GM18508 (cell line): ENCODE results near the gene P3H2.

Experiments used
- ATAC-seq: cut with Tn5 transposase; IDR thresholded peaks from one replicate; pipeline ENCODE4 v1.9.1; 2021; ENCODE audit warnings: moderate number of reproducible peaks; ENCODE audit not compliant: insufficient read depth, unreplicated experiment

The P3H2 gene

DNA sequence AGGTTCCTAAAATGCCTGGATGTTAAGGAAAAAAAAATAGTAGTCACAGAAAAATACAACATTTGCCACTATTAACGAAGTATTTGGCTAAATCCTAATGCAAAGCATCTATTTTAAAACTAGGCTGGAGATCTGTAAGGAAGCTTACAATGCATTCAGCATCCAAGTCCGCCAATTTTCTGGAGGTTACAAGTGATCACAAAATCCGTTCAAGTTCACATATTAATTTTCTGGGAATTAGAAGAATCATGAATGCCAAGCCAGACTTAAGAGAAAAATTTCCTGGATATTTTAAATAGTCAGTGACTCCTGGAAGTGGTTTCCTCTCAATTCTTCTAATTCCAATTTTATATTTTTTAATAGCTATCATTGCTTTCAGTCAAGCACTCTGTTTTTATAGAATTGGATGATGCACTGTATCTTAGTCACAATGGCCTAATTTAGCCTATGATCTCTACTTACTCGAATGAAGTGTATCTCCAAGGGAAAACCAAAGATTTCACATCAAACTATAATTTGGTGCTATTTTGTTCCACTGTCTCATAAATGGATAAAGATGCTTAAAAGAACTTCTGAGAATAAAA, 60.4 kb downstream of the P3H2 start:
- no peak for ATAC-seq

DNA sequence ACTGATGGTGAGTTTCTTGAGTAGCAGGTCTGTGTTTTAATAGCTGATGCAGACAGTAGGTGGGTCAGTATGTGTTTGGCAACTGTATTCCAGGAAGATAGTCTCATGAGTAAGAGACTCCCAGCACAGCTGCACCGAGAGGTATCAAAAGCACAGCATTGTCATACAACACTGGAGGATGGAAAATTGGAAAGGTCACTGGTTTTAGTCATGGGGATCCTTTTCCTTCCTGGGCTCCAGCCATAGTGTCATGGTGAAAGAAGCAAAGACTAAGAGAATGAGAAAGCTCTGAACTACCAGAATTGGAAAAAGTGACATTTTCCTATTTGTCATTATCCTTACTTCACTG, 61.5 kb downstream of the P3H2 start:
- ATAC-seq = no peak

GRCh38 chr3:190058521-190059241, 62.0 kb downstream of the P3H2 start:
- no peak for ATAC-seq

- ATAC-seq = no peak
Observed at GRCh38 chr3:190056742-190057141, 64.0 kb downstream of the P3H2 start.

- no peak for ATAC-seq
Observed at GRCh38 chr3:190055773-190056172, 64.9 kb downstream of the P3H2 start.

DNA sequence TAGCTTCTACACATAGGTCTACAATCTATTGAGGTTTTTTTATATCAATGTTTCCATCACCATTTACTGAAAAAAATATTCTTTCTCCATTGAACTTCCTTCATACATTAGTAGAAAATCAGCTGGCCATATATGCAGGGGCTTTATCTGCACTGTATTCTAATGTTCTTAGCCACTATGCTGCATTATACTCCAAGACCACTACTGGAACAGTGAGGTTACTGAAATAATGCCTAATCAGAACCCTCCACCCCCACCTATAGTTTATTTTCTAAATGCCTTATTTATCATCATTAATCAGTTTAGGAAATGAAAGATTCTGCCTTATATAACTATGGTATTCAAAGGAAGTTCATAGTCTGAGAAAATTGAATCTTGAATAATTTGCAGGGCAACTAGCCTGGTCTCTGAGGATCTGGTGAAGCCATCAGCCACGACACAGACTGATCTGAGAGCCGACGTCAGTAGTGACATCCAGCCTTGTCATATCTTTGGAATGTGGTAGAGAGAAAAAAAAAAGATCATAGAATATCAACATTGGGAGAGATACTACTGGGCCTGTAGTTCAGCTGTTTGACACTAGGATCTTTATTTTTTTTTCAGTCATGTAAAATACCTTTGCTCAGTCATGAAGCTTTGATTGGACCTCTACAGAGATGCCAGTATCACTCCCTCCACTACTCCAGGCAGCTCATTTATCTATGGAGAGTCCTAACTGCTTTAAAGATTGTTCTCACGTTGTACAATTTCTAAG, 66.6 kb downstream of the P3H2 start:
- no peak for ATAC-seq

DNA sequence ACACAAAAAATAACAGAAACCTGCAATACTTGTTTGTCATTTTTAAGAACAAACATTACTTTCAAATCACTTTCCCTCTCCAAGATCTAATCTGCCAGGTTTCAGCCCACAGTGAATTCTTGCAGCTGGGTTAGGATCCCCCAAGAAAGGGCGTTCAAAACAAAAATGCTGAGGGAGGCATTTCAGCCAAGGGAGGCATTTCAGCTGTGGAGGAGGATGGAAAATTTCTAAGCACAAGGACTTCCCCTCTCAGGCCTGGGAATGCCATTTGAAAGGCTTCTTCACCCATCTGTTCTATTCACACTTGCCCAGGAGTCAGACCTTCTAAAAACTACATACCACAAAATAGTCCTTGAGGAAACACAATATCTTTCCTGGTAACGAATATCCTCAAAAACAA, 69.1 kb downstream of the P3H2 start:
- no peak for ATAC-seq

DNA sequence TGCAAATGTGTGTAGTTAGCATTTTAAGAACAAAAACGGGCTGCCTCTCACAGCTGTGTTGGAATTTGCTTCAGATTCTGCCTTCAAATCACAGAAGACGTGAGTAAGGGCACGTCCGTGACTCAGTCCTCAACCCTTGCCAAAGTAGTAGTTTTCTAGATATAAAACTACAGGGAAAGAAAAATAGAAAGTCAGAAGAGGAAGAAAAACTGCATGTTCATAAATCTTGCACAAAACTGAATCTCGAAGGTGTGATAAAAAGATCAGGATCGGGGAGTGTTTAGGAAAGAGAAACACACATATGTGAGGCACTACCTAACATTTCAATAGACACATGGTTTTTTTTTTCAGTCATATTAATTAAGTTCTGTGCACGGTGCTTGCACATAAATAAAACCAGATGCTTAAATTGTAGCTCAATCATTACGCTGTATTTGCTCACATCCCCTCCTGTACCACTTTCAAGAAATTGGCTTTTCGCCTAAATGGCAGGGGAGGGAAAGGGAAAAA, 71.7 kb downstream of the P3H2 start:
- ATAC-seq = no peak

- no peak for ATAC-seq
Observed at GRCh38 chr3:190044974-190045373, 75.7 kb downstream of the P3H2 start.

DNA sequence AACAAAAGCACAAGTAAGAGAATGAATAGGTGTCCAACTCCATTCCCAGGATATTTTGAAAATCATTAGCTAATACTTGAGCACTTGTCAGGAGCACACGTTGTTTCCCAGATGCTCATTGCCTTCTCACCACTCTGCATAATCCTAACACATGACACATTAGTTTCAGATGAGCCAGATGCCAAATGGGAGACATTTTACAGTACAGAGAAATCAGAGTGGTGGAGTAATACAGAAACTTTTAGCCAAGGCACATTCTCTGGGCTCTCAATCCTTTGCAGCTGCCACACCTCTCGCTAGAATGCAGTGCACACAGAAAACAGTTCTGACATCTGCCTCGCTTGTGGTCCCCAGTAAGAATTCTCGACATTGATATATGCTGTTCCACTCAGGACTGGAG, 76.6 kb downstream of the P3H2 start:
- ATAC-seq = no peak

DNA sequence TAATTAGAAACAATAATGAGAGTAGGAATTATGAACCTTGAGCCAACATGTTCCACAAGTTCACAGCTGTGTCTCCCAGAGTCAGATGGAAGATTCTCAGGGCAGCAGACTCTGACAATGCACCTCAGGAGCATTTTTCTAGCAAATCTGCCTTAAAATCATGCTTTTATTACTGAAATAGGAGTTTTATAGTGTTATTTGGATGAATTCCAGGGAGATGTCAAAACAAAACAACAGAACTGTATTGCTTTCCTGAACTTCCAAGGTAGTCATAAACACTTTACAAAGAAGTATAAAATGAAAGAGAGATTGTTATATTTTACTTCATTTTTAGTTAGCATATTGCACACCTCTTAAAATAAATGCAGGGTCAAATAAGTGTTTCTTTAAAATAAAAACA, 77.0 kb downstream of the P3H2 start:
- ATAC-seq = no peak

GRCh38 chr3:190042558-190042957, 78.1 kb downstream of the P3H2 start:
- ATAC-seq = no peak

- ATAC-seq = no peak
Observed at GRCh38 chr3:190041333-190042041, 79.2 kb downstream of the P3H2 start.

- no peak for ATAC-seq
Observed at GRCh38 chr3:190040145-190040544, 80.6 kb downstream of the P3H2 start.

GRCh38 chr3:190038050-190038933, 82.4 kb downstream of the P3H2 start:
- ATAC-seq = no peak

GRCh38 chr3:190036631-190037030, 84.1 kb downstream of the P3H2 start:
- ATAC-seq = no peak

GRCh38 chr3:190034446-190034845, 86.3 kb downstream of the P3H2 start:
- no peak for ATAC-seq

DNA sequence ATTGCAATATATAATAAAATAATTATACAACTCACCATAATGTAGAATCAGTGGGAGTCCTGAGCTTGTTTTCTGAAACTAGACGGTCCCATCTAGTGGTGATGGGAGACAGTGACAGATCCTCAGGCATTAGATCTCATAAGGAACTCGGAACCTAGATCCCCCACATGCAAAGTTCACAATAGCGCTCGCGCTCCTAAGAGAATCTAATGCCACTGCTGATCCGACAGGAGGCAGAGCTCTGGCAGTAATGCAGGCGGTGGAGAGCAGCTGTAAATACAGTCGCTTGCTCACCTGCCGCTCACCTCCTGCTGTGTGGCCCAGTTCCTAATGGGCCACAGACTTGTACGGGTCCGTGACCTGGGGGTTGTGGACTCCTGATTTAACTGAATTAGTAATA, 87.8 kb downstream of the P3H2 start:
- ATAC-seq = no peak

GRCh38 chr3:190031887-190032752, 88.6 kb downstream of the P3H2 start:
- ATAC-seq = no peak
